ENCODE results near the gene RERE.

DNA sequence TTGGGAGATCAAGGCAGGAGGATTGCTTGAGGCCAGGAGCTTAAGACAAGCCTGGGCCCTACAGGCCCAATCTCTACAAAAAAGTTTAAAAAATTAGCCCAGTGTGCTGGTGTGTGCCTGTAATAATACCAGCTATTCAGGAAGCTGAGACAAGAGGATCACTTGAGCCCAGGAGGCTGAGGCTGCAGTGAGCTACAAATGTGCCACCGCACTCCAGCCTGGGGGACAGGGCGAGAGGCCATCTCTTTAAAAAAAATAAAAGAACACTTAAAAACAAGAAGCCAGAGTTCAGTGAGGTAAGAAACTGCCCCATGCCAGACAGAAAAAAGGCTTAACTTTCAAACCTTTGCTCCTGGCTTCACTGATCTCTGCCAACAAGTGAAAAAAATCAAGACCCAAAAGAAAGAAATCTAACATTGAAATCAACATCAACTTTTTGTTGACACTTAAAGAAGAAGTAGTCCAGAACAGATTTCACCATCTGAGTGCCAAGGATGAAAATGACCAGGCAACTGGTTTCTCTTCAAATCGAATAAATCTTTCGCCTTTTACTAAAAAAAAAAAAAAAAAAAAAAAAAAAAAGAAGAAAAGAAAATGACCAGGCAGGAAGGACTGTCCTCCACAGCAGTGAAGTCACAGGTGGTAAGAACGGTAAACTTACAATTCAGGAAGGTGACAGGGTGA, 448.3 kb downstream of the RERE start:
- TF ChIP-seq, protein P1, sequence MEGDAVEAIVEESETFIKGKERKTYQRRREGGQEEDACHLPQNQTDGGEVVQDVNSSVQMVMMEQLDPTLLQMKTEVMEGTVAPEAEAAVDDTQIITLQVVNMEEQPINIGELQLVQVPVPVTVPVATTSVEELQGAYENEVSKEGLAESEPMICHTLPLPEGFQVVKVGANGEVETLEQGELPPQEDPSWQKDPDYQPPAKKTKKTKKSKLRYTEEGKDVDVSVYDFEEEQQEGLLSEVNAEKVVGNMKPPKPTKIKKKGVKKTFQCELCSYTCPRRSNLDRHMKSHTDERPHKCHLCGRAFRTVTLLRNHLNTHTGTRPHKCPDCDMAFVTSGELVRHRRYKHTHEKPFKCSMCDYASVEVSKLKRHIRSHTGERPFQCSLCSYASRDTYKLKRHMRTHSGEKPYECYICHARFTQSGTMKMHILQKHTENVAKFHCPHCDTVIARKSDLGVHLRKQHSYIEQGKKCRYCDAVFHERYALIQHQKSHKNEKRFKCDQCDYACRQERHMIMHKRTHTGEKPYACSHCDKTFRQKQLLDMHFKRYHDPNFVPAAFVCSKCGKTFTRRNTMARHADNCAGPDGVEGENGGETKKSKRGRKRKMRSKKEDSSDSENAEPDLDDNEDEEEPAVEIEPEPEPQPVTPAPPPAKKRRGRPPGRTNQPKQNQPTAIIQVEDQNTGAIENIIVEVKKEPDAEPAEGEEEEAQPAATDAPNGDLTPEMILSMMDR (IDR thresholded peaks at IDR 0.05; ENCODE audit: low read depth, low read length, poor library complexity, severe bottlenecking) = no peak
- TF ChIP-seq EZH2phosphoT487 (IDR thresholded peaks at IDR 0.05; ENCODE audit: borderline replicate concordance, low read length) = no peak
